Measurements from ENCODE around the gene AIRE.

GRCh38 chr21:44304011-44304616 lies 18.4 kb downstream of the AIRE start:
- no peak for TF ChIP-seq KAT2B (IDR thresholded peaks at IDR 0.05; ENCODE audit: borderline replicate concordance, low read depth, low read length)
- TF ChIP-seq ZNF460 (CRISPR knock-in tag; IDR thresholded peaks at IDR 0.05; ENCODE audit: borderline replicate concordance): no peak
- TF ChIP-seq CC2D1A (CRISPR knock-in tag; IDR thresholded peaks at IDR 0.05): no peak
- TF ChIP-seq ATF3 (CRISPR knock-in tag; IDR thresholded peaks at IDR 0.05): no peak
- no peak for TF ChIP-seq YY1 (IDR thresholded peaks at IDR 0.05; ENCODE audit: insufficient read depth, insufficient replicate concordance, low read depth, low read length)
- no peak for TF ChIP-seq ZNF121 (CRISPR knock-in tag; IDR thresholded peaks at IDR 0.05)
- TF ChIP-seq ZNF44 (CRISPR knock-in tag; IDR thresholded peaks at IDR 0.05): no peak
- no peak for TF ChIP-seq ZNF124 (CRISPR knock-in tag; IDR thresholded peaks at IDR 0.05)
- TF ChIP-seq CTCF (CRISPR knock-in tag; IDR thresholded peaks at IDR 0.05): no peak
- no peak for TF ChIP-seq MYC (CRISPR knock-in tag; IDR thresholded peaks at IDR 0.05; ENCODE audit: borderline replicate concordance)
- TF ChIP-seq CREB1 (IDR thresholded peaks at IDR 0.05): no peak
- no peak for TF ChIP-seq CREB1 (CRISPR knock-in tag; IDR thresholded peaks at IDR 0.05)

Data from HepG2 (cell line).